SK-N-SH treated with all-trans-retinoic acid at 6 μM for 48 hours (cell line): Measurements from ENCODE around the gene ARMCX4.
"Not testable (repeated sequence)": the region's sequence is repeated elsewhere in the genome, so short reads cannot be mapped to it uniquely, and the experiment has no call there.

Source experiments
- ATAC-seq: fragments of 200-7000 bp; cut with Tn5 transposase; 3 replicates; pipeline ENCODE4 v1.9.1; 2020; ENCODE audit warnings: mild to moderate bottlenecking, moderate library complexity
- ARNTL ChIP-seq: fragments of 450-650 bp; formaldehyde crosslinking; IDR thresholded peaks from 2 replicates; pipeline ENCODE4 v1.5.0; 2020; ENCODE audit warnings: low read depth, mild to moderate bottlenecking, moderate library complexity, borderline replicate concordance
- BACH2 ChIP-seq: fragments of 250-450 bp; sonication (Bioruptor Pico); IDR thresholded peaks from 2 replicates; pipeline ENCODE4 v1.9.0; 2021; ENCODE audit warnings: mild to moderate bottlenecking, borderline replicate concordance
- CSDC2 ChIP-seq: fragments of 250-450 bp; sonication (Bioruptor Pico); IDR thresholded peaks from 2 replicates; pipeline ENCODE4 v1.5.0; 2020; ENCODE audit warnings: mild to moderate bottlenecking, moderate library complexity
- GLIS3 ChIP-seq: fragments of 250-450 bp; sonication (Bioruptor Pico); IDR thresholded peaks from 2 replicates; pipeline ENCODE4 v1.5.0; 2020; ENCODE audit warnings: mild to moderate bottlenecking, moderate library complexity
- ISL1 ChIP-seq: fragments of 250-450 bp; sonication (Bioruptor Pico); IDR thresholded peaks from 2 replicates; pipeline ENCODE4 v2.1.2; 2022; ENCODE audit warnings: mild to moderate bottlenecking, moderate library complexity
- OSR1 ChIP-seq: fragments of 250-450 bp; sonication (Bioruptor Pico); IDR thresholded peaks from 2 replicates; pipeline ENCODE4 v1.8.0; 2022; ENCODE audit warnings: moderate library complexity, mild to moderate bottlenecking, inconsistent platforms
- PPARA ChIP-seq: fragments of 250-450 bp; sonication (Bioruptor Pico); IDR thresholded peaks from 2 replicates; pipeline ENCODE4 v1.5.0; 2020; ENCODE audit warnings: mild to moderate bottlenecking, borderline replicate concordance
- RARB ChIP-seq: fragments of 250-450 bp; sonication (Bioruptor Pico); IDR thresholded peaks from 2 replicates; pipeline ENCODE4 v1.8.0; 2021; ENCODE audit warnings: mild to moderate bottlenecking, moderate library complexity
- SNAI2 ChIP-seq: fragments of 250-450 bp; sonication (Bioruptor Pico); IDR thresholded peaks from 2 replicates; pipeline ENCODE4 v1.5.0; 2020; ENCODE audit warnings: mild to moderate bottlenecking, moderate library complexity
- TCF4 ChIP-seq: fragments of 250-450 bp; sonication (Bioruptor Pico); IDR thresholded peaks from 2 replicates; pipeline ENCODE4 v1.8.0; 2021; ENCODE audit warnings: mild to moderate bottlenecking, moderate library complexity, borderline replicate concordance
- TOX ChIP-seq: fragments of 250-450 bp; sonication (Bioruptor Pico); IDR thresholded peaks from 2 replicates; pipeline ENCODE4 v1.8.0; 2021; ENCODE audit warnings: mild to moderate bottlenecking, moderate library complexity, borderline replicate concordance
- ZC3H10 ChIP-seq: fragments of 250-450 bp; sonication (Bioruptor Pico); IDR thresholded peaks from 2 replicates; pipeline ENCODE4 v1.5.1; 2021; ENCODE audit warnings: mild to moderate bottlenecking, moderate library complexity
- ZFP3 ChIP-seq: fragments of 250-450 bp; sonication (Bioruptor Pico); IDR thresholded peaks from 2 replicates; pipeline ENCODE4 v1.5.0; 2020; ENCODE audit warnings: mild to moderate bottlenecking, moderate library complexity
- ZFP30 ChIP-seq: fragments of 450-650 bp; formaldehyde crosslinking; IDR thresholded peaks from 2 replicates; pipeline ENCODE4 v1.5.0; 2022; ENCODE audit warnings: mild to moderate bottlenecking, moderate library complexity
- ZNF565 ChIP-seq: fragments of 450-650 bp; formaldehyde crosslinking; conservative IDR thresholded peaks from 2 replicates; pipeline ENCODE4 v1.5.0; 2020; ENCODE audit warnings: low read depth, mild to moderate bottlenecking, moderate library complexity
- ZNF70 ChIP-seq: fragments of 450-650 bp; formaldehyde crosslinking; IDR thresholded peaks from 2 replicates; pipeline ENCODE4 v1.5.0; 2020; ENCODE audit warnings: mild to moderate bottlenecking, moderate library complexity
- ZNF8 ChIP-seq: fragments of 450-650 bp; formaldehyde crosslinking; IDR thresholded peaks from 2 replicates; pipeline ENCODE4 v1.5.0; 2020; ENCODE audit warnings: mild to moderate bottlenecking, moderate library complexity
- TF ChIP-seq, protein P1 (sequence below): fragments of 250-450 bp; sonication (Bioruptor Pico); IDR thresholded peaks from 2 replicates; pipeline ENCODE4 v1.5.1; 2021; ENCODE audit warnings: mild to moderate bottlenecking, moderate library complexity
- TF ChIP-seq, protein P2 (sequence below): fragments of 250-450 bp; sonication (Bioruptor Pico); IDR thresholded peaks from 2 replicates; pipeline ENCODE4 v1.8.0; 2021; ENCODE audit warnings: low read depth, mild to moderate bottlenecking, moderate library complexity, borderline replicate concordance
- TF ChIP-seq, protein P3 (sequence below): fragments of 250-450 bp; sonication (Bioruptor Pico); IDR thresholded peaks from 2 replicates; pipeline ENCODE4 v1.8.0; 2020; ENCODE audit warnings: mild to moderate bottlenecking, moderate library complexity, borderline replicate concordance
- TF ChIP-seq, protein P4 (sequence below): fragments of 250-450 bp; sonication (Bioruptor Pico); IDR thresholded peaks from 2 replicates; pipeline ENCODE4 v1.5.1; 2020; ENCODE audit warnings: low read depth, mild to moderate bottlenecking, moderate library complexity

The ARMCX4 gene

DNA sequence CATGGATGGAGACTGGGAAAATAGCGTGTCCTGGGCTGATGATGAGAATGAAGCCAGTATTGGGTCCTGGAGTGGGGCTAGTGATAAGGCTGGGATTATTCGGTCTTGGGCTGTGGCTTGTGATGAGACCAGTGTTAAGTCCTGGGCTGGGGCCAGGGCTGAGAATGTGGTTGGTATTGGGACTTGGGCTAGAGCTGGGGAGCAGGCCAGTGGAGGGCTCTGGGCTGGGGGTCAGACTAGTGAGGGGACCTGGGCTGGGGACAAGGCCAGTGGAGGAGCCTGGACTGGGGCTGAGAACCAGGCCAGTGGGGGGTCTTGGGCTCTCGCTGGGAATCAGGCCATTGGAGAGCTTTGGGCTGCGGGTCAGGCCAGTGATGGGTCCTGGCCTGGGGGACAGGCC lies 6.7 kb downstream of the ARMCX4 start:
- no peak for TF ChIP-seq CSDC2 (CRISPR knock-in tag)
- TF ChIP-seq, protein P1, sequence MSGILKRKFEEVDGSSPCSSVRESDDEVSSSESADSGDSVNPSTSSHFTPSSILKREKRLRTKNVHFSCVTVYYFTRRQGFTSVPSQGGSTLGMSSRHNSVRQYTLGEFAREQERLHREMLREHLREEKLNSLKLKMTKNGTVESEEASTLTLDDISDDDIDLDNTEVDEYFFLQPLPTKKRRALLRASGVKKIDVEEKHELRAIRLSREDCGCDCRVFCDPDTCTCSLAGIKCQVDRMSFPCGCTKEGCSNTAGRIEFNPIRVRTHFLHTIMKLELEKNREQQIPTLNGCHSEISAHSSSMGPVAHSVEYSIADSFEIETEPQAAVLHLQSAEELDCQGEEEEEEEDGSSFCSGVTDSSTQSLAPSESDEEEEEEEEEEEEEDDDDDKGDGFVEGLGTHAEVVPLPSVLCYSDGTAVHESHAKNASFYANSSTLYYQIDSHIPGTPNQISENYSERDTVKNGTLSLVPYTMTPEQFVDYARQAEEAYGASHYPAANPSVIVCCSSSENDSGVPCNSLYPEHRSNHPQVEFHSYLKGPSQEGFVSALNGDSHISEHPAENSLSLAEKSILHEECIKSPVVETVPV: no peak
- TF ChIP-seq, protein P2, sequence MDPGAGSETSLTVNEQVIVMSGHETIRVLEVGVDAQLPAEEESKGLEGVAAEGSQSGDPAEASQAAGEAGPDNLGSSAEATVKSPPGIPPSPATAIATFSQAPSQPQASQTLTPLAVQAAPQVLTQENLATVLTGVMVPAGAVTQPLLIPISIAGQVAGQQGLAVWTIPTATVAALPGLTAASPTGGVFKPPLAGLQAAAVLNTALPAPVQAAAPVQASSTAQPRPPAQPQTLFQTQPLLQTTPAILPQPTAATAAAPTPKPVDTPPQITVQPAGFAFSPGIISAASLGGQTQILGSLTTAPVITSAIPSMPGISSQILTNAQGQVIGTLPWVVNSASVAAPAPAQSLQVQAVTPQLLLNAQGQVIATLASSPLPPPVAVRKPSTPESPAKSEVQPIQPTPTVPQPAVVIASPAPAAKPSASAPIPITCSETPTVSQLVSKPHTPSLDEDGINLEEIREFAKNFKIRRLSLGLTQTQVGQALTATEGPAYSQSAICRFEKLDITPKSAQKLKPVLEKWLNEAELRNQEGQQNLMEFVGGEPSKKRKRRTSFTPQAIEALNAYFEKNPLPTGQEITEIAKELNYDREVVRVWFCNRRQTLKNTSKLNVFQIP (CRISPR knock-in tag): no peak
- TF ChIP-seq, protein P3, sequence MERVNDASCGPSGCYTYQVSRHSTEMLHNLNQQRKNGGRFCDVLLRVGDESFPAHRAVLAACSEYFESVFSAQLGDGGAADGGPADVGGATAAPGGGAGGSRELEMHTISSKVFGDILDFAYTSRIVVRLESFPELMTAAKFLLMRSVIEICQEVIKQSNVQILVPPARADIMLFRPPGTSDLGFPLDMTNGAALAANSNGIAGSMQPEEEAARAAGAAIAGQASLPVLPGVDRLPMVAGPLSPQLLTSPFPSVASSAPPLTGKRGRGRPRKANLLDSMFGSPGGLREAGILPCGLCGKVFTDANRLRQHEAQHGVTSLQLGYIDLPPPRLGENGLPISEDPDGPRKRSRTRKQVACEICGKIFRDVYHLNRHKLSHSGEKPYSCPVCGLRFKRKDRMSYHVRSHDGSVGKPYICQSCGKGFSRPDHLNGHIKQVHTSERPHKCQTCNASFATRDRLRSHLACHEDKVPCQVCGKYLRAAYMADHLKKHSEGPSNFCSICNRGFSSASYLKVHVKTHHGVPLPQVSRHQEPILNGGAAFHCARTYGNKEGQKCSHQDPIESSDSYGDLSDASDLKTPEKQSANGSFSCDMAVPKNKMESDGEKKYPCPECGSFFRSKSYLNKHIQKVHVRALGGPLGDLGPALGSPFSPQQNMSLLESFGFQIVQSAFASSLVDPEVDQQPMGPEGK (CRISPR knock-in tag): no peak
- no peak for TF ChIP-seq TOX
- TF ChIP-seq RARB: no peak
- no peak for TF ChIP-seq ZNF8
- TF ChIP-seq ZNF70 (CRISPR knock-in tag): no peak
- no peak for TF ChIP-seq TCF4 (CRISPR knock-in tag)
- TF ChIP-seq ZFP30 (CRISPR knock-in tag): no peak
- TF ChIP-seq ZNF565 (CRISPR knock-in tag): no peak
- no peak for TF ChIP-seq GLIS3 (CRISPR knock-in tag)
- no peak for TF ChIP-seq ISL1 (CRISPR knock-in tag)
- TF ChIP-seq, protein P4, sequence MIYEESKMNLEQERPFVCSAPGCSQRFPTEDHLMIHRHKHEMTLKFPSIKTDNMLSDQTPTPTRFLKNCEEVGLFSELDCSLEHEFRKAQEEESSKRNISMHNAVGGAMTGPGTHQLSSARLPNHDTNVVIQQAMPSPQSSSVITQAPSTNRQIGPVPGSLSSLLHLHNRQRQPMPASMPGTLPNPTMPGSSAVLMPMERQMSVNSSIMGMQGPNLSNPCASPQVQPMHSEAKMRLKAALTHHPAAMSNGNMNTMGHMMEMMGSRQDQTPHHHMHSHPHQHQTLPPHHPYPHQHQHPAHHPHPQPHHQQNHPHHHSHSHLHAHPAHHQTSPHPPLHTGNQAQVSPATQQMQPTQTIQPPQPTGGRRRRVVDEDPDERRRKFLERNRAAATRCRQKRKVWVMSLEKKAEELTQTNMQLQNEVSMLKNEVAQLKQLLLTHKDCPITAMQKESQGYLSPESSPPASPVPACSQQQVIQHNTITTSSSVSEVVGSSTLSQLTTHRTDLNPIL (CRISPR knock-in tag): no peak
- no peak for TF ChIP-seq ARNTL (CRISPR knock-in tag)
- no peak for TF ChIP-seq ZC3H10 (CRISPR knock-in tag)
- no peak for TF ChIP-seq SNAI2 (CRISPR knock-in tag)
- no peak for TF ChIP-seq OSR1
- TF ChIP-seq, all 23 proteins: peak for 0
- no peak for ATAC-seq

DNA sequence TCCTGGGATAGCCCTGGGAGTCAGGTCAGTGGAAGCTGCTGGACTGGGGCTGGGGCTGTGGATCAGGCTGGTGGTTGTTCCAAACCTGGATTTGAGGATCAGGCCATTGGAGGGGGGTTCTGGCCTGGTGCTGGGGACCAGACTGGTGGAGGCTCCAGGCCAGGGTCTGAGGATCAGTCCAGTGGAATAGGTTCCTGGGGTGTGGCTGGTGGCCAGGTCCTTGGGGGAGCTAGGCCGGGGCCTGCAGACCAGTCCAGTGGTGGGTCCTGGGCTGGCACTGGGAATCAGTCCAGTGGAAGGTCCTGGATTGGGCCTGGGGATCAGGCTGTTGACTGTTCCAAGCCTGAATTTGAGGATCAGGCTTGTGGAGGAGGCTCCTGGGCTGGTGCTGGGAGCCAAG lies 8.0 kb downstream of the ARMCX4 start:
- ATAC-seq: no peak
- TF ChIP-seq ZNF70 (CRISPR knock-in tag) (no peak), GLIS3 (CRISPR knock-in tag) (no peak), PPARA (CRISPR knock-in tag) (no peak), ISL1 (CRISPR knock-in tag) (no peak), OSR1 (no peak), RARB (no peak), TOX (no peak), ZNF8 (no peak), ZFP30 (CRISPR knock-in tag) (no peak), ZFP3 (CRISPR knock-in tag) (no peak), ZC3H10 (CRISPR knock-in tag) (no peak), SNAI2 (CRISPR knock-in tag) (no peak), ZNF565 (CRISPR knock-in tag) (no peak), BACH2 (no peak), TCF4 (CRISPR knock-in tag) (no peak), CSDC2 (CRISPR knock-in tag) (no peak)
- TF ChIP-seq, protein P1: no peak
- TF ChIP-seq, protein P2 (CRISPR knock-in tag): no peak
- TF ChIP-seq, protein P3 (CRISPR knock-in tag): no peak
- TF ChIP-seq, protein P4 (CRISPR knock-in tag): no peak

DNA sequence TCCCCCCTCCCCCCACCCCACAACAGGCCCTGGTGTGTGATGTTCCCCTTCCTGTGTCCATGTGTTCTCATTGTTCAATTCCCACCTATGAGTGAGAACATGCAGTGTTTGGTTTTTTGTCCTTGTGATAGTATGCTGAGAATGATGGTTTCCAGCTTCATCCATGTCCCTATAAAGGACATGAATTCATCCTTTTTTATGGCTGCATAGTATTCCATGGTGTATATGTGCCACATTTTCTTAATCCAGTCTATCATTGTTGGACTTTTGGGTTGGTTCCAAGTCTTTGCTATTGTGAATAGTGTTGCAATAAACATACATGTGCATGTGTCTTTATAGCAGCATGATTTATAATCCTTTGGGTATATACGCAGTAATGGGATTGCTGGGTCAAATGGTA lies 17.7 kb downstream of the ARMCX4 start:
- ATAC-seq: not testable (repeated sequence)
